Glomerular endothelial cell (primary cell): ENCODE data around the gene ATG10. TPM values are rescaled to one million over a fixed set of nuclear protein-coding genes. Genes with fewer than 3 reads are reported as not detected.
"Not testable (repeated sequence)": the region's sequence is repeated elsewhere in the genome, so short reads cannot be mapped to it uniquely, and the experiment has no call there.

Experiments
- DNase-seq: peaks from one replicate; pipeline ENCODE4 v3.0.0-alpha.2; 2011; ENCODE audit warnings: low read depth, low spot score; ENCODE audit errors: extremely low read depth
- total RNA-seq: library from RNA; depleted of rRNA; stranded (reverse); fragments of >200 nt; gene quantifications from 2 replicates; pipeline ENCODE4 v1.2.3, GENCODE V29; 2015

The ATG10 gene
- total RNA-seq, 1 donor from 2014 or later, result 4.6 TPM

- DNase-seq, result not testable (repeated sequence)
These were observed 138.1 kb downstream of the ATG10 start for GRCh38 chr5:82109915-82110314.

DNA sequence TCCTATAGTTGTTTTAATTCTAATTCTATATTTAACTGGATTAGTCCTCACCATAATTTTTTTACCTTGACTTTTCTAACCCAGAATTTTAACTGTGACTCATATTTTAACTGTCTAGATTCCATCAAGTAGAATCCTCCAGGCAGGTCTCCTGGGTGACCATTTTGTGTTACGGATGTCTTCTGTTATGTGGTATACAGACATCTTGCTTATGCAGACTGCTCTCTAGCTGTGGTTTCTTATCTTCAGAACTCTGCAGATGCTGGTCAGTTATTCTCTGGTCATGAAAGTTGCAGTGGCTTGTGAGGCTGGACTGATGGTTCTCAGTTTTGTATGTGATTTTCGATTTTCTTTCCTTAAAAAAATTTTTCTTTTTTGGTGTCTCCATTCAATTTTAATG lies 139.4 kb downstream of the ATG10 start:
- no peak for DNase-seq

DNA sequence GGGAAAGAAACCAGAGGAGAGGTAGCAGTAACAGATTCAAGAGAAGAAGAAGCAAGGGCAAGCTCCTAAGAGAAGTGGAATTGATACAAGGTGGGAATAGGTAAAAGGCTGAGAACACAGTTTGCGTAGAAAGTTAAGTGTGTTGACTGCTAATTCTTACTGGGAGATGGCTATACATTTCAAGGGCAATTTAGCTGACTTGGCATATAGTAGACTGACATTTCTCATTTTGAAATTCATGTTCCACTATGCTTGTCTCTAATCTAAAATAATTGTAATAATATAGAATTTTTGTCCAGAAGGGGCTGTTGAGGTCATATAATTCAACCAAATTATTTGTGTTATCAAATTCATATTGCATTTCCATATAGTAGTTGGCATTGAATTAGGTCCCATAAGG lies 144.0 kb downstream of the ATG10 start:
- DNase-seq, result no peak

DNA sequence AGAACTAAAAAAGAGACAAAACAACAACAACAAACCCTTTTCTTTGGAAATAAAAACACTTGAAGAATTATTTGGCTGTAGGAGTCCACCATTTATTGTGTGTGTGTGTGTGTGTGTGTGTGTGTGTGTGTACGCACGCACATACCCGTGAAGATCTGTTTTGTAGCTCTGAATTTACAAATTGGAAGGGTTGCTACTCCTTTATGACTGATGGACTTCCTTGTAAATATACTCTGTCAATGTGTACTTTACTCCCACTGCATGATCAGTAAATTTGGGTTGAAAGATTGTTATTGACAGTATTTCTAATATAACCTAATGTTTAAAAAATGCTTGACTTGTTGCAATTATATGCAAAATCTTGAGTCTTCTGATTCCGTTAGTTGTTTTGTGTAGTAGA lies 148.1 kb downstream of the ATG10 start:
- DNase-seq, result no peak

DNA sequence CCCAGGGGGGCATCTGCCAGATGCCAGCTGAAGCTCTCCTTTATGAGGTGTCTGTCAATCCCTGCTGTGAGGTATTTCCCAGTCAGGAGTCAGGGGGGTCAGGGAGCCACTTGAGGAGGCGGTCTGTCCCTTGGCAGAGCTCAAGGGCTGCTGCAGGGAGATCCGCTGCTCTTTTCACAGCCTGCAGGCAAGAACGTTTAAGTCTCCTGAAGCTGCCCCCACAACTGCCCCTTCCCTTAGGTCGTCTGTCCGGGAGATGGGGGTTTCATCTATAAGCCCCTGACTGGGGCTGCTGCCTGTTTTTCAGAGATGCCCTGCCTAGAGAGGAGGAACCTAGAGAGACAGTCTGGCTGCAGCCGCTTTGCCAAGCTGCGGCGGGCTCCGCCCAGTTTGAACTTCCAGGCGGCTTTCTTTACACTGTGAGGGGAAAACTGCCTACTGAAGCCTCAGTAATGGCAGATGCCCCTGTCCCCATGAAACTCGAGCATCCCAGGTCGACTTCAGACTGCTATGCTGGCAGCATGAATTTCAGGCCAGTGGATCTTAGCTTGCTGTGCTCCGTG lies 158.0 kb downstream of the ATG10 start:
- no peak for DNase-seq

- no peak for DNase-seq
These were observed 158.8 kb downstream of the ATG10 start for GRCh38 chr5:82130602-82131001.

GRCh38 chr5:82137205-82137604 lies 165.4 kb downstream of the ATG10 start:
- no peak for DNase-seq

DNA sequence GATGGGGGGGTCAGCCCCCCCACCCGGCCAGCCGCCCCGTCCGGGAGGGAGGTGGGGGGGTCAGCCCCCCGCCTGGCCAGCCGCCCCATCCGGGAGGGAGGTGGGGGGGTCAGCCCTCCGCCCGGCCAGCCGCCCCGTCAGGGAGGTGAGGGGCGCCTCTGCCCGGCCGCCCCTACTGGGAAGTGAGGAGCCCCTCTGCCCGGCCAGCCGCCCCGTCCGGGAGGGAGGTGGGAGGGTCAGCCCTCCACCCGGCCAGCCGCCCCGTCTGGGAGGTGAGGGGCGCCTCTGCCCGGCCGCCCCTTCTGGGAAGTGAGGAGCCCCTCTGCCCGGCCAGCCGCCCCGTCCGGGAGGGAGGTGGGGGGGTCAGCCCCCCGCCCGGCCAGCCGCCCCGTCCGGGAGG lies 168.0 kb downstream of the ATG10 start:
- not testable (repeated sequence) for DNase-seq

- no peak for DNase-seq
These were observed 170.5 kb downstream of the ATG10 start for GRCh38 chr5:82142217-82142841.

DNA sequence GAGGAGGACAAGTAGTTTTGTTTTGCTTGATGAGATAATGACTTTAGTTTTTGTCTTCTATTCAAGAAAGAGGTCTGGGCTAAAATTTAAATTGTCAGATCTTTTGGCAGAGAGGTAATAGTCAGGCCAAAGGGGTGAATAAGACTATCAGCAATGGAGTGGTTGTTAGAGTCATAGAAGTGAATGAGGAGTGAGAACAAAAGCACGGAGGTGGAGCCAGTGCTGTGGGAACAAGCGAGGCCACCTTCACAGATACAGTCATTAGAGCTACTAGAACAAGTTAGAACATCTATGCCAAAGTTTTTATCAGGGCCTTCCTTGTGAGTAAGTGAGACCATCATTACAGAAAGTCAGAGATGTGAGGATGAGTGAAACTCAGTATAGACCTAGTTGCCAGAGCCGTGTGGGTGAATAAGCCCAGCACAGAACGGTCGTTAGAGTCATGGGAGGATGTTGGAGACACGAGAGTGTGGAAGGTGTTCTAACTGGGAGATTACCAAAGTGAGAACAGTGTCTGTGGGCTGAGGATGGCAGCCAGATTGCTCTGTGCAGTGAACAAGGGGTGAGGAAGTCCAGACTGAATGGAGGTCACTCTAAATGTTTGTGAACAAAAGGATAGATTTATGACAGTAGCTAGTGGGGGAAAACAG lies 171.2 kb downstream of the ATG10 start:
- no peak for DNase-seq

GRCh38 chr5:82147860-82148573 lies 176.2 kb downstream of the ATG10 start:
- no peak for DNase-seq

- no peak for DNase-seq
These were observed 177.6 kb downstream of the ATG10 start for GRCh38 chr5:82149434-82149833.

DNA sequence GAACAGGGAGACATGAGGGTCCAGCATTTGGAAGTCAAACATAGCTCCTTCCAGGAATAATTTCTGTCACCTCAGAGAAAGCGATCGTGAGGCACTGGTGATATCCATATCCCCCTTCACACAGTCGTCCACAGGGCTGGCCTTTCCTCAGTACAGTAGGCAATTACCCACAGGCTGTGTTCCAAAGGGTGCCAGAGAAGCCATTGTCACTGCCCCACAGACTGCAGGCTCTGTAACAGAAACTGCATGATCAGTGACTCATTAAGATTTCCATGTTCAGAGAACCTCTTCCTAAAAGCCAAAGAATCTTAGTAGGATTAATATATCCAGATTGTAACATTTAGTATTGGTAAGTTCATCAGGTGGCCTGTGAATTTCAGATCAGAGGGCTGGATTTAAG lies 178.7 kb downstream of the ATG10 start:
- no peak for DNase-seq

DNA sequence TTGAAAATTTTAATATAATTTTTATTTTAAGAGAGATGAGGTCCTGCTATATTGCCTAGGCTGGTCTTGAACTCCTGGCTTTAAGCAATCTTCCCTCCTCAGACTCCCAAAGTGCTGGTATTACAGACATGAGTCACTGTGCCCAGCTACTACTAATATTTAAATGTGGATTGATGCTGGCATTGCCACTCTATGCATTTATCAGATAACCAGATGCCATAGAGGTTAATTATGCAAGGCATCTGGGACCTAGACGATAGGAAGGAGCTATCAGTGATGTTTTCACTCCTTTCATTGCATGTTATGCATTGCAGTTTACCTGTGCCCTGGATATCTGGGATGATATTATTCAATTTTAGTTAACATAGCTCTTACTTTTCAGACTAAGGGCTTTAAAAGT lies 179.4 kb downstream of the ATG10 start:
- no peak for DNase-seq

DNA sequence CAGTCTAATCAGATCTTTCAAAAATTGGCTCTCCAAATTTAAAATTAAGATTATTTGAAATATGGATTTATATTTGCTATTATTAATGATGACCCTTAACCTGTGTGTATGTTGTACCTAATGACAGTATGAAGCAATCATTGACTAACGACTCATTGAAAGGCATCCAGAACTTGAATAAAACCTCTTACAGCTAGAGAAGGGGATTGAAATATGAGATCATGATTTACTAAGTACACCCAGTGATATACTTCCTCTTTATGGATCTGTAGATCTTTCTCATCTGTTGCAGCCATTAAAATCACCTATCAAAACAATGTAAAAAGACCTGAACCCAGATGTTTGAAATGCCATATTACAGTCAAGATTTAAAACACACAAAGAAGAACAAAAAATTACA lies 179.8 kb downstream of the ATG10 start:
- DNase-seq, result no peak

- no peak for DNase-seq
These were observed 181.2 kb downstream of the ATG10 start for GRCh38 chr5:82152978-82153481.

DNA sequence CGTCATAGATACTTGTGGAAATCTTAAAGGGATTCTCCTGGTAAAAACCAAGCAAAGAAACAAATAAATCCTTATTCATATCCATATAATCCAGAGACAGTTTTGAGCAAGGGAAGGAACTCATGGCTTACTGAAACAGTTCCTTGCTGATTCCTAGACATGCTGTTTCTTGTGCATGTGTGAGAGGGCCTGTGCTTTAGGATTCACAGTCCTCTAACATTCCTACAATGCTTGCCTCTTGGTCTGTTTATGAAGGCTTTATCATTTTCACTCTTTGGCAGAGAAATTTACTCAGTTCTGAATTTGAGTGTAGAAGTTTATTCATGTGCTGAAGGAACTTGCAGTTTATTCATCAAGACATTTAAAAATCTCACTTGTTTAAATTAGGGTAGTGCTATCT lies 183.0 kb downstream of the ATG10 start:
- no peak for DNase-seq

DNA sequence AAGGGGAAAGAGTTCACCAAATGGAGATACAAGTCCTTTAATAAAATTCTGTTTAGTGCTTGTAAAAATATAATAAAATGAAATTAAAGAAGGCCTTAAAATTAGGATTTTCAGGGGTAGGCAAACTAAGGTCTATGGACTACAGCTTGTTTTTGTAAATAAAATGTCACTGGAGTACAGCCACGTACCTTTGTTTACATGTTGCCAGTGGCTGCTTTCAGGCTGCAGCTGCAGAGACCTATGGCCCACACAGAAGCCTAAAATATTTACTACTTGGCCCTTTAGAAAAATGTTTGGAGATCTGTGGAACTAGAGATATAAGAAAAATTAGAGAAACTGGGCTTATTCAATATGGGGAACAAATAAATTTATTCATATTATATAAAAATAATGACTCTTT lies 183.5 kb downstream of the ATG10 start:
- DNase-seq, result no peak

GRCh38 chr5:82156874-82157273 lies 185.1 kb downstream of the ATG10 start:
- no peak for DNase-seq

- no peak for DNase-seq
These were observed 187.1 kb downstream of the ATG10 start for GRCh38 chr5:82158755-82159413.

DNA sequence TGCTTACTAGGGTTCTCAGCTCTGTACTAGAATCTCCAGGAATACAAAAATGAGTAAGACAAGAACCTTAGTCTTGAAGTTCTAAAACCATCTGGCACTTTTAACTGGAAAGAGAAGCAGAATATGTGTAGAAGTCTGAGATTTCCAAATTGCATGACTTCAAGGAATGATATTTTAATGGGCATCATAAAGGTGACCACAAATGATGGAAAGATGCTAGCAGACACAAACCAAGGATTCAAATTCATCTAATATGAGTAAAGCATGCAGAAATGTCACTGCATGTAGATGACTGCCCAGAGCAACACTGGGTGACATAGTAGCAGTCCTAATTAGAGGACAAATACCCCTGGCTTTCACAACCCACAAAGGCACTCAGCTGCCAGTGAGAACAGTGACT lies 189.1 kb downstream of the ATG10 start:
- DNase-seq, result no peak
